ENCODE results near the gene CEMIP2. TPM values are rescaled to one million over a fixed set of nuclear protein-coding genes. Genes with fewer than 3 reads are reported as not detected.
A peak's percentile ranks its signal among the peaks of the same experiment; 100 is the strongest.

CEMIP2 gene
- total RNA-seq, 4 donors from 2014 or later, result 7.6 to 34.5 (median 12.3) TPM

- TF ChIP-seq CTCF (IDR thresholded peaks at IDR 0.05) (no peak), POLR2A (IDR thresholded peaks at IDR 0.05) (peak in 1 of 4 donors; percentile 21)
- DNase-seq, result no peak
- Histone ChIP-seq H3K36me3 (no peaks in the 10 kb centered on the region), H3K9me3 (no peaks in the 10 kb centered on the region), H3K4me1 (no peaks in the 10 kb centered on the region), H3K27ac (peak overlapping the region in 2 of 4 donors; percentile 52 to 58), H3K4me3 (no peak overlapping the region), H3K27me3 (no peaks in the 10 kb centered on the region)
- intact Hi-C loops (cut with DNase I), result no loop called here
- WGBS, 2 donors, result 45 to 65% methylated on average over 7 of the region's 7 CpGs
Observed at GRCh38 chr9:71638627-71639026, 129.7 kb downstream of the CEMIP2 start.

- intact Hi-C loops (cut with DNase I), result no loop called here
- Histone ChIP-seq H3K36me3 (no peaks in the 10 kb centered on the region), H3K4me3 (no peak overlapping the region), H3K9me3 (no peaks in the 10 kb centered on the region), H3K27ac (peak overlapping the region in 3 of 4 donors; percentile 10 to 58 (median 52)), H3K27me3 (no peaks in the 10 kb centered on the region), H3K4me1 (no peaks in the 10 kb centered on the region)
- TF ChIP-seq CTCF (IDR thresholded peaks at IDR 0.05) (no peak), POLR2A (IDR thresholded peaks at IDR 0.05) (no peak)
- WGBS, 2 donors, result 54 to 60% methylated on average over 5 of the region's 5 CpGs
- DNase-seq, result no peak
Observed at GRCh38 chr9:71637926-71638325, 130.4 kb downstream of the CEMIP2 start.

GRCh38 chr9:71637375-71637774, 130.9 kb downstream of the CEMIP2 start:
- H3K4me1 ChIP-seq, result no peaks in the 10 kb centered on the region
- TF ChIP-seq CTCF (IDR thresholded peaks at IDR 0.05) (no peak), POLR2A (IDR thresholded peaks at IDR 0.05) (no peak)
- intact Hi-C loops (cut with DNase I), result no loop called here
- H3K27ac ChIP-seq, result no peak overlapping the region
- no peaks in the 10 kb centered on the region for H3K9me3 ChIP-seq
- no peak for DNase-seq
- 55 to 65% methylated on average over 1 of the region's 1 CpG for WGBS, 2 donors
- no peaks in the 10 kb centered on the region for H3K36me3 ChIP-seq
- no peak overlapping the region for H3K4me3 ChIP-seq
- no peaks in the 10 kb centered on the region for H3K27me3 ChIP-seq

GRCh38 chr9:71636143-71636839, 132.0 kb downstream of the CEMIP2 start:
- WGBS, 2 donors, result 80 to 92% methylated on average over 5 of the region's 5 CpGs
- Histone ChIP-seq H3K4me3 (no peak overlapping the region), H3K27ac (no peak overlapping the region), H3K27me3 (no peaks in the 10 kb centered on the region), H3K4me1 (no peaks in the 10 kb centered on the region), H3K9me3 (no peaks in the 10 kb centered on the region), H3K36me3 (no peaks in the 10 kb centered on the region)
- TF ChIP-seq POLR2A (IDR thresholded peaks at IDR 0.05) (no peak), CTCF (IDR thresholded peaks at IDR 0.05) (no peak)
- intact Hi-C loops (cut with DNase I), result no loop called here
- no peak for DNase-seq

- TF ChIP-seq POLR2A (IDR thresholded peaks at IDR 0.05) (no peak), CTCF (IDR thresholded peaks at IDR 0.05) (no peak)
- Histone ChIP-seq H3K4me3 (no peak overlapping the region), H3K36me3 (no peaks in the 10 kb centered on the region), H3K27ac (no peak overlapping the region), H3K9me3 (no peaks in the 10 kb centered on the region), H3K4me1 (no peaks in the 10 kb centered on the region), H3K27me3 (no peaks in the 10 kb centered on the region)
- 69 to 74% methylated on average over 4 of the region's 4 CpGs for WGBS, 2 donors
- no peak for DNase-seq
- intact Hi-C loops (cut with DNase I), result no loop called here
Observed at GRCh38 chr9:71634752-71635151, 133.6 kb downstream of the CEMIP2 start.

Other genes starting within 250 kb of the CEMIP2 start
- gene ABHD17B, start 142.7 kb upstream of the CEMIP2 start, total RNA-seq, result 10 to 100 TPM; 21.2 to 24.7 (median 22.2) TPM
- gene C9orf85, start 143.1 kb upstream of the CEMIP2 start, total RNA-seq, result 10 to 100 TPM in 3 of 4 donors, 1 to 10 TPM in 1; 9.1 to 12.8 (median 10.4) TPM